Neuronal stem cell (in vitro differentiated cells): ENCODE measurements around the gene ELANE.

Experiments
- DNase-seq: peaks from one replicate; pipeline ENCODE4 v3.0.0-alpha.2; 2013; ENCODE audit warnings: low spot score
- H2AFZ ChIP-seq: one replicate; pipeline ENCODE4 v1.6.1; 2013; ENCODE audit warnings: mild to moderate bottlenecking, low read length, inconsistent platforms
- H2AK5ac ChIP-seq: 2 replicates; pipeline ENCODE4 v1.6.1; 2013; ENCODE audit warnings: low read depth, mild to moderate bottlenecking, inconsistent platforms, low read length, moderate library complexity, mixed read lengths
- H2BK120ac ChIP-seq: 2 replicates; pipeline ENCODE4 v1.6.1; 2013; ENCODE audit warnings: low read depth, mild to moderate bottlenecking, inconsistent platforms, low read length, moderate library complexity, mixed read lengths
- H2BK12ac ChIP-seq: one replicate; pipeline ENCODE4 v1.6.1; 2013; ENCODE audit warnings: low read length, inconsistent platforms
- H2BK15ac ChIP-seq: 2 replicates; pipeline ENCODE4 v1.6.1; 2013; ENCODE audit warnings: mild to moderate bottlenecking, low read length, inconsistent platforms, mixed read lengths
- H2BK5ac ChIP-seq: one replicate; pipeline ENCODE4 v1.6.1; 2013; ENCODE audit warnings: inconsistent platforms, mild to moderate bottlenecking, low read length, moderate library complexity
- H3K14ac ChIP-seq: one replicate; pipeline ENCODE4 v1.6.1; 2013; ENCODE audit warnings: low read length, inconsistent platforms
- H3K18ac ChIP-seq: 2 replicates; pipeline ENCODE4 v1.6.1; 2013; ENCODE audit warnings: low read length, inconsistent platforms
- H3K23ac ChIP-seq: 2 replicates; pipeline ENCODE4 v1.6.1; 2013; ENCODE audit warnings: low read depth, mild to moderate bottlenecking, mixed read lengths, low read length, inconsistent platforms; ENCODE audit not compliant: poor library complexity
- H3K27ac ChIP-seq: replicated peaks from 3 replicates; pipeline ENCODE4 v1.5.1; 2013; ENCODE audit warnings: low read length, inconsistent platforms
- H3K27me3 ChIP-seq, 3 experiments: 2 replicates each; pipeline ENCODE4 v1.6.1; 2013; ENCODE audit warnings: low read length in 3 of 3, mild to moderate bottlenecking in 2 of 3, inconsistent platforms in 1 of 3, low read depth in 1 of 3, mixed read lengths in 1 of 3, moderate library complexity in 1 of 3; ENCODE audit not compliant: control insufficient read depth in 3 of 3, insufficient read depth in 3 of 3
- H3K36me3 ChIP-seq, 2 donors: replicated peaks in 1 of 2; 2 replicates each; pipeline ENCODE4 v1.6.1; 2013; ENCODE audit warnings: low read length in 2 of 2; ENCODE audit not compliant: control insufficient read depth in 2 of 2, insufficient read depth in 2 of 2
- H3K4ac ChIP-seq: 2 replicates; pipeline ENCODE4 v1.6.1; 2013; ENCODE audit warnings: inconsistent platforms, mild to moderate bottlenecking, low read length, moderate library complexity
- H3K4me1 ChIP-seq, 2 donors: 1 replicate in 1 of 2; 2 replicates in 1 of 2; pipeline ENCODE4 v1.6.1; 2013; ENCODE audit warnings: low read length in 2 of 2, low read depth in 1 of 2; ENCODE audit not compliant: control insufficient read depth in 2 of 2, insufficient read depth in 1 of 2
- H3K4me2 ChIP-seq: one replicate; pipeline ENCODE4 v1.6.1; 2013; ENCODE audit warnings: mild to moderate bottlenecking, low read length, inconsistent platforms; ENCODE audit not compliant: insufficient read depth, poor library complexity, severe bottlenecking
- H3K4me3 ChIP-seq, 2 donors: 2 replicates each; pipeline ENCODE4 v1.5.1; 2013; ENCODE audit warnings: low read length in 2 of 2, mild to moderate bottlenecking in 2 of 2, inconsistent platforms in 1 of 2, moderate library complexity in 1 of 2
- H3K79me1 ChIP-seq: one replicate; pipeline ENCODE4 v1.6.1; 2013; ENCODE audit warnings: low read depth, mild to moderate bottlenecking, inconsistent platforms, low read length, moderate library complexity
- H3K9ac ChIP-seq: one replicate; pipeline ENCODE4 v1.6.1; 2013; ENCODE audit warnings: mild to moderate bottlenecking, low read depth, low read length, inconsistent platforms; ENCODE audit not compliant: poor library complexity
- H3K9me3 ChIP-seq, 2 donors: replicated peaks in 1 of 2; 2 replicates each; pipeline versions ENCODE3 to v1.6.1; 2013; ENCODE audit warnings: low read length in 2 of 2, mild to moderate bottlenecking in 2 of 2, inconsistent platforms in 1 of 2, low read depth in 1 of 2, mixed read lengths in 1 of 2, moderate library complexity in 1 of 2; ENCODE audit not compliant: control insufficient read depth in 2 of 2, insufficient read depth in 1 of 2
- H4K8ac ChIP-seq: one replicate; pipeline ENCODE4 v1.6.1; 2013; ENCODE audit warnings: low read depth, mild to moderate bottlenecking, inconsistent platforms, low read length, moderate library complexity
- H4K91ac ChIP-seq: one replicate; pipeline ENCODE4 v1.6.1; 2013; ENCODE audit warnings: low read length, low read depth, mild to moderate bottlenecking, inconsistent platforms; ENCODE audit not compliant: poor library complexity
- WGBS, 2 donors: extraction: QIAGEN DNeasy Blood & Tissue Kit; methylation state at CpG; one replicate each; pipeline ENCODE4 v1.1.7; 2013; ENCODE audit warnings: missing lambda C conversion rate in 2 of 2, mixed read lengths in 1 of 2; ENCODE audit not compliant: insufficient read length in 2 of 2, insufficient replicate concordance in 1 of 2; ENCODE audit errors: extremely low coverage in 2 of 2; 5-methylcytosine and 5-hydroxymethylcytosine counted together

The ELANE gene

GRCh38 chr19:896434-896833 lies 44.3 kb downstream of the ELANE start:
- H3K27me3 ChIP-seq = no peaks in the 10 kb centered on the region
- H3K9ac ChIP-seq = peak overlapping the region; percentile 12
- H3K23ac ChIP-seq = no peak overlapping the region
- peaks cover 2 to 39% of the 10 kb centered on the region in 2 donors for H3K36me3 ChIP-seq
- H4K91ac ChIP-seq = no peak overlapping the region
- H2AFZ ChIP-seq = no peak overlapping the region
- WGBS, 2 donors = no CpG with 5 or more reads among the region's 10 CpGs
- H2BK5ac ChIP-seq = no peak overlapping the region
- H3K4me3 ChIP-seq = no peak overlapping the region
- no peak overlapping the region for H2BK120ac ChIP-seq
- H3K4ac ChIP-seq = no peak overlapping the region
- H3K14ac ChIP-seq = no peak overlapping the region
- H2AK5ac ChIP-seq = no peak overlapping the region
- DNase-seq = no peak
- no peak overlapping the region for H3K4me2 ChIP-seq
- no peak overlapping the region for H3K18ac ChIP-seq
- H3K79me1 ChIP-seq = peaks cover 9% of the 10 kb centered on the region
- no peak overlapping the region for H4K8ac ChIP-seq
- no peak overlapping the region for H2BK15ac ChIP-seq
- H3K4me1 ChIP-seq = peaks cover 0 to 7% of the 10 kb centered on the region in 2 donors
- no peak overlapping the region for H3K27ac ChIP-seq
- H3K9me3 ChIP-seq = no peaks in the 10 kb centered on the region
- no peak overlapping the region for H2BK12ac ChIP-seq

GRCh38 chr19:896999-897398 lies 44.9 kb downstream of the ELANE start:
- H4K8ac ChIP-seq = no peak overlapping the region
- H3K4ac ChIP-seq = no peak overlapping the region
- H3K27ac ChIP-seq = no peak overlapping the region
- H2BK15ac ChIP-seq = no peak overlapping the region
- WGBS, 2 donors = no CpG with 5 or more reads among the region's 11 CpGs
- peaks cover 3 to 44% of the 10 kb centered on the region in 2 donors for H3K36me3 ChIP-seq
- H3K79me1 ChIP-seq = peaks cover 6% of the 10 kb centered on the region
- H3K18ac ChIP-seq = no peak overlapping the region
- no peak overlapping the region for H2BK120ac ChIP-seq
- H3K27me3 ChIP-seq = no peaks in the 10 kb centered on the region
- peaks cover 0 to 7% of the 10 kb centered on the region in 2 donors for H3K4me1 ChIP-seq
- no peak overlapping the region for H4K91ac ChIP-seq
- H2BK12ac ChIP-seq = no peak overlapping the region
- no peak for DNase-seq
- no peak overlapping the region for H2AK5ac ChIP-seq
- no peak overlapping the region for H3K23ac ChIP-seq
- H3K14ac ChIP-seq = no peak overlapping the region
- no peak overlapping the region for H2AFZ ChIP-seq
- H3K4me3 ChIP-seq = no peak overlapping the region
- no peak overlapping the region for H2BK5ac ChIP-seq
- no peak overlapping the region for H3K4me2 ChIP-seq
- H3K9ac ChIP-seq = no peak overlapping the region
- no peaks in the 10 kb centered on the region for H3K9me3 ChIP-seq

GRCh38 chr19:897442-898039 lies 45.4 kb downstream of the ELANE start:
- H3K4me1 ChIP-seq = peaks cover 0 to 7% of the 10 kb centered on the region in 2 donors
- H3K4ac ChIP-seq = no peak overlapping the region
- peaks cover 3 to 49% of the 10 kb centered on the region in 2 donors for H3K36me3 ChIP-seq
- no peak overlapping the region for H3K4me2 ChIP-seq
- no peak overlapping the region for H2BK5ac ChIP-seq
- no peak overlapping the region for H4K91ac ChIP-seq
- H3K27ac ChIP-seq = no peak overlapping the region
- no peak overlapping the region for H2BK12ac ChIP-seq
- peak overlapping the region; percentile 71 for H3K18ac ChIP-seq
- H3K23ac ChIP-seq = peak overlapping the region; percentile 65
- H3K4me3 ChIP-seq = peak overlapping the region in 1 of 2 donors; percentile 59
- no peak overlapping the region for H2AK5ac ChIP-seq
- no peak overlapping the region for H2AFZ ChIP-seq
- H3K27me3 ChIP-seq = no peaks in the 10 kb centered on the region
- H3K79me1 ChIP-seq = peaks cover 8% of the 10 kb centered on the region
- WGBS, 2 donors = no CpG with 5 or more reads among the region's 26 CpGs
- H2BK15ac ChIP-seq = no peak overlapping the region
- DNase-seq = no peak
- H3K9ac ChIP-seq = peak overlapping the region; percentile 44
- no peaks in the 10 kb centered on the region for H3K9me3 ChIP-seq
- no peak overlapping the region for H4K8ac ChIP-seq
- H3K14ac ChIP-seq = no peak overlapping the region
- H2BK120ac ChIP-seq = peak overlapping the region; percentile 18

- Histone ChIP-seq H4K8ac (no peak overlapping the region), H3K79me1 (peaks cover 10% of the 10 kb centered on the region), H3K9ac (no peak overlapping the region), H3K27ac (no peak overlapping the region), H3K4me3 (no peak overlapping the region), H3K9me3 (no peaks in the 10 kb centered on the region), H2BK5ac (no peak overlapping the region), H3K27me3 (no peaks in the 10 kb centered on the region), H2BK12ac (peak overlapping the region; percentile 22), H3K4me2 (no peak overlapping the region), H3K14ac (no peak overlapping the region), H2BK15ac (no peak overlapping the region), H3K4me1 (peaks cover 5 to 7% of the 10 kb centered on the region in 2 donors), H2BK120ac (no peak overlapping the region), H2AFZ (no peak overlapping the region), H3K4ac (no peak overlapping the region), H3K18ac (no peak overlapping the region), H3K23ac (no peak overlapping the region), H4K91ac (no peak overlapping the region), H3K36me3 (peaks cover 3 to 53% of the 10 kb centered on the region in 2 donors), H2AK5ac (peak overlapping the region; percentile 56)
- no CpG with 5 or more reads among the region's 20 CpGs for WGBS, 2 donors
- no peak for DNase-seq
Observed at GRCh38 chr19:898663-899062, 46.6 kb downstream of the ELANE start.
